ENCODE data around the gene ADIPOQ.

ADIPOQ gene

DNA sequence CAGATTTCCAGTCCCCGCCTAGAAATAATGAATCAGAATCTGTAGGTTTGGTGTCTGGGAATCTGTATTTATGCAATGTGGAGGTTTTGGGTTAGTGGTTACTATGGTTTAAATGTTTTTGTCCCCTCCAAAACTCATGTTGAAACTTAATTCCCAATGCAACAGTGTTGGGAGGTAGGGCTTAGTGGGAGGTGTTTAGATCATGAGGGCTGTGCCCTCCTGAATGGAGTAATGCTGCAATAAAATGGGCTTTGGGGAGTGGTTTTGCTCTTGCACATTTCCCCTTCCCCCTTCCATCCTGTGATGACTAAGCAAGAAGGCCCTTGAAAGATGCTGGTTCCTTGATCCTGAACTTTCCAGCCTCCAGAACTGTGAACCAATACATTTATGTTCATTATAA, 27.1 kb upstream of the ADIPOQ start:
- Histone ChIP-seq H4K20me1 (ENCODE audit: insufficient read depth, low read length) (no peaks in the 10 kb centered on the region), H3K4me1 (ENCODE audit: low read length) (no peaks in the 10 kb centered on the region), H2AFZ (ENCODE audit: low read length) (no peak overlapping the region), H3K79me2 (ENCODE audit: low read length) (no peaks in the 10 kb centered on the region), H3K36me3 (replicated peaks; ENCODE audit: insufficient read depth, low read length) (no peaks in the 10 kb centered on the region), H3K4me2 (ENCODE audit: low read depth, low read length) (no peak overlapping the region), H3K4me3 (ENCODE audit: low read length) (no peak overlapping the region), H3K27ac (ENCODE audit: low read length) (no peak overlapping the region), H3K9me3 (replicated peaks; ENCODE audit: insufficient read depth, low read length) (no peaks in the 10 kb centered on the region), H3K9me2 (replicated peaks; ENCODE audit: insufficient read depth, low read length) (no peaks in the 10 kb centered on the region), H3K27me3 (replicated peaks; ENCODE audit: insufficient read depth, low read length) (no peaks in the 10 kb centered on the region), H3F3A (ENCODE audit: insufficient read depth, low read length) (no peaks in the 10 kb centered on the region), H3K9ac (ENCODE audit: low read length) (no peak overlapping the region)
- TF ChIP-seq CTCF (IDR thresholded peaks at IDR 0.05; ENCODE audit: low read length) (no peak), EZH2phosphoT487 (IDR thresholded peaks at IDR 0.05; ENCODE audit: low read length) (no peak), EZH2 (optimal IDR thresholded peaks at IDR 0.05; ENCODE audit: low read depth, low read length) (no peak)
- no peak for DNase-seq

DNA sequence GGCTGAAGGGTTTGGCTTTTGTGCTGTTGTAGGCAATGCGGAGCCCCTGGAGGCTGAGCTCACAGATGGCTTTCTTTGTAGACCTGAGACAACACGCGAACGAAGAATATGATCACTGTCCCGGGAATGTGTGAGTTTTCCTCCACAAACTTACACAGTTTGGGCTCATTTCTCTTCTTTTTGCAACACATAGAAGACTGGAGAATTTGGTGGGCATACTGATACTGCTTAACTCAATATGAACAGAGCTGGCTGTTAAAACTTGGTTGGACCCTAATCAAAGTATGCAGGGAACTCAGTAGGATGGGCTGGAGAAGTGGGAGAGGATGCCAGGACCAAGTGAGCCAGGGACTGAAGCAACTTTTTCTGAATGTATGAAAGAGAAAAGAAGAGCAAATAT, 24.0 kb upstream of the ADIPOQ start:
- Histone ChIP-seq H3K9ac (ENCODE audit: low read length) (no peak overlapping the region), H3K27me3 (replicated peaks; ENCODE audit: insufficient read depth, low read length) (no peaks in the 10 kb centered on the region), H3K4me1 (ENCODE audit: low read length) (no peaks in the 10 kb centered on the region), H3K36me3 (replicated peaks; ENCODE audit: insufficient read depth, low read length) (no peaks in the 10 kb centered on the region), H3K4me2 (ENCODE audit: low read depth, low read length) (no peak overlapping the region), H3K9me3 (replicated peaks; ENCODE audit: insufficient read depth, low read length) (no peaks in the 10 kb centered on the region), H3K27ac (ENCODE audit: low read length) (no peak overlapping the region), H3F3A (ENCODE audit: insufficient read depth, low read length) (no peaks in the 10 kb centered on the region), H3K79me2 (ENCODE audit: low read length) (no peaks in the 10 kb centered on the region), H3K9me2 (replicated peaks; ENCODE audit: insufficient read depth, low read length) (no peaks in the 10 kb centered on the region), H3K4me3 (ENCODE audit: low read length) (no peak overlapping the region), H2AFZ (ENCODE audit: low read length) (no peak overlapping the region), H4K20me1 (ENCODE audit: insufficient read depth, low read length) (no peaks in the 10 kb centered on the region)
- no peak for DNase-seq
- no peak for TF ChIP-seq EZH2phosphoT487 (IDR thresholded peaks at IDR 0.05; ENCODE audit: low read length)
- TF ChIP-seq CTCF (IDR thresholded peaks at IDR 0.05; ENCODE audit: low read length): no peak
- no peak for TF ChIP-seq EZH2 (optimal IDR thresholded peaks at IDR 0.05; ENCODE audit: low read depth, low read length)

GRCh38 chr3:186818956-186819355, 23.6 kb upstream of the ADIPOQ start:
- Histone ChIP-seq H2AFZ (ENCODE audit: low read length) (no peak overlapping the region), H3K27me3 (replicated peaks; ENCODE audit: insufficient read depth, low read length) (no peaks in the 10 kb centered on the region), H3K4me1 (ENCODE audit: low read length) (no peaks in the 10 kb centered on the region), H3K4me2 (ENCODE audit: low read depth, low read length) (no peak overlapping the region), H3F3A (ENCODE audit: insufficient read depth, low read length) (no peaks in the 10 kb centered on the region), H3K79me2 (ENCODE audit: low read length) (no peaks in the 10 kb centered on the region), H3K36me3 (replicated peaks; ENCODE audit: insufficient read depth, low read length) (no peaks in the 10 kb centered on the region), H3K4me3 (ENCODE audit: low read length) (no peak overlapping the region), H3K9ac (ENCODE audit: low read length) (no peak overlapping the region), H3K27ac (ENCODE audit: low read length) (no peak overlapping the region), H4K20me1 (ENCODE audit: insufficient read depth, low read length) (no peaks in the 10 kb centered on the region), H3K9me2 (replicated peaks; ENCODE audit: insufficient read depth, low read length) (no peaks in the 10 kb centered on the region), H3K9me3 (replicated peaks; ENCODE audit: insufficient read depth, low read length) (no peaks in the 10 kb centered on the region)
- no peak for TF ChIP-seq CTCF (IDR thresholded peaks at IDR 0.05; ENCODE audit: low read length)
- no peak for TF ChIP-seq EZH2 (optimal IDR thresholded peaks at IDR 0.05; ENCODE audit: low read depth, low read length)
- no peak for TF ChIP-seq EZH2phosphoT487 (IDR thresholded peaks at IDR 0.05; ENCODE audit: low read length)
- no peak for DNase-seq
